HG03520 (cell line): Measurements from ENCODE around the gene ACE.

Experiments
- ATAC-seq: cut with Tn5 transposase; IDR thresholded peaks from one replicate; pipeline ENCODE4 v1.9.1; 2021; ENCODE audit warnings: mild to moderate bottlenecking, moderate library complexity; ENCODE audit not compliant: unreplicated experiment

Gene ACE

DNA sequence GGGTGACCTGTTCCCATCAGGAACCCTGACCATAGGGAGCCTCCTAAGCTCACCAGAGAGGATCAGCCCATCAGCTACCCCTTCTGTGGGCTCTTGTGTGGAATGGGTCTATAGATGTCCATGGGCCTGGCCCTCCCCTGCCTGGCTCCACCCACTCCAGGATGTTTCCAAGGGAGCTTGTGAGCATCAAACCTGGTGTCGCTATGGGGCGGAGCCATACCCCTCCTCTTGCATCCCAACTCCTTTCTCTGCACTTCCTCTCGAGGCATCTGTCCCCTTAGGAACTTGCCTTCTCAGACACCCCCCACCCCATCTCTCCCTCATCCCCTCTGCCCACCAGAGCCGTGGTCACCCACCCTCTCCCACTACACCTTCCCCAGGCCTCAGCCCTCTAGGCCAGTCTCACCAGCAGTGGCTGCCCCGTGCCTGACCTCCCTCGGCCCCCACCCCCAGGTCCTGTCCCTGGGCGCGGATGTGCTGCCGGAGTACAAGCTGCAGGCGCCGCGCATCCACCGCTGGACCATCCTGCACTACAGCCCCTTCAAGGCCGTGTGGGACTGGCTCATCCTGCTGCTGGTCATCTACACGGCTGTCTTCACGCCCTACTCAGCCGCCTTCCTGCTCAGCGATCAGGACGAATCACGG, 56.7 kb downstream of the ACE start:
- ATAC-seq: no peak

DNA sequence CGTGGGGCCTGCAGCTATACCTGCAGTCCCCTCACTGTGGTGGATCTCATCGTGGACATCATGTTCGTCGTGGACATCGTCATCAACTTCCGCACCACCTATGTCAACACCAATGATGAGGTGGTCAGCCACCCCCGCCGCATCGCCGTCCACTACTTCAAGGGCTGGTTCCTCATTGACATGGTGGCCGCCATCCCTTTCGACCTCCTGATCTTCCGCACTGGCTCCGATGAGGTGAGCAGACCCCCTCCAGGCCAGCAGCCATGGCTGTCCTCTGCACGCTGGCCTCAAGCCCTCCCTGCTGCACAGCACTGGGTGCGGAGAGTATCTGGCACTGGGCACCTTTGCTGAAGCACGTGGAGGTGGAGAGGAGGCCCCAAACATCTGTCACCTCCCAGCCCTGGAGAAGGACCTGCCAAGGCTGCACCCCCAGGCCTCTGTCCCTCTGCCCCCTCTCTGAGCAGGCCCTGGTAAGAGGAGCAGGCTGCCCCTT, 57.3 kb downstream of the ACE start:
- no peak for ATAC-seq

DNA sequence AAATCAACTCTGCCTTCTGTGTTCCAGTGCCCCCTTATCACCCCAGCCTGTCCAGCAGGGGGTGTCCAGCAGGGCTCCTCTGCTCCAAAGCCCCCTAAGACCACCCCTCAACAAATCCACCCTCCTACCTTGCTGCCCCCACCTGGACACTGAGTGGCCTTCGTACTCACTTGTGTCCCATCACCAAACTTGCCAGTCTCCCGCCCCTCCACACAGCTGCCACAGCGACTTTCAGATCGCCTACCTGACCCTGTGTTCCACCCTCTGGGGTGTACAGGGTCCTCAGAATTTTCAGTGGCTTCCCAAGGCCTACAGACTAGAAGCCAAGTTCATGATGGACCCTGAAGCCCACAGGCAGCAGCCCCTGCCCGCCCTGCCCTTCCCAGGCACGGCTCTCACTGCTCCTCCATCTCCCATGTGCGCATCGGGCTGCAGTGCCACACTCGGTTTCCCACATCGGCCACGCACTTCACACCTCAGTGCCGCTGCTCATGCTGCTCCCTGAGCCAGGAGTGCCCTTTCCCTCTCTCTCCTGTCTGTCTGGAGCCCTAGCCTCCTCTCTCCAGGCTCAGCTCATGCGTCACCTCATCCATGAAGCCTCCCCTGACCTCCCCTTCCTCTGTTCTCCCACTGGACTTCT, 58.1 kb downstream of the ACE start:
- no peak for ATAC-seq

DNA sequence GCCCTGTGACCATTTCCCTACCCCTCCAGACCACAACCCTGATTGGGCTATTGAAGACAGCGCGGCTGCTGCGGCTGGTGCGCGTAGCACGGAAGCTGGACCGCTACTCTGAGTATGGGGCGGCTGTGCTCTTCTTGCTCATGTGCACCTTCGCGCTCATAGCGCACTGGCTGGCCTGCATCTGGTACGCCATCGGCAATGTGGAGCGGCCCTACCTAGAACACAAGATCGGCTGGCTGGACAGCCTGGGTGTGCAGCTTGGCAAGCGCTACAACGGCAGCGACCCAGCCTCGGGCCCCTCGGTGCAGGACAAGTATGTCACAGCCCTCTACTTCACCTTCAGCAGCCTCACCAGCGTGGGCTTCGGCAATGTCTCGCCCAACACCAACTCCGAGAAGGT, 58.8 kb downstream of the ACE start:
- ATAC-seq: no peak

DNA sequence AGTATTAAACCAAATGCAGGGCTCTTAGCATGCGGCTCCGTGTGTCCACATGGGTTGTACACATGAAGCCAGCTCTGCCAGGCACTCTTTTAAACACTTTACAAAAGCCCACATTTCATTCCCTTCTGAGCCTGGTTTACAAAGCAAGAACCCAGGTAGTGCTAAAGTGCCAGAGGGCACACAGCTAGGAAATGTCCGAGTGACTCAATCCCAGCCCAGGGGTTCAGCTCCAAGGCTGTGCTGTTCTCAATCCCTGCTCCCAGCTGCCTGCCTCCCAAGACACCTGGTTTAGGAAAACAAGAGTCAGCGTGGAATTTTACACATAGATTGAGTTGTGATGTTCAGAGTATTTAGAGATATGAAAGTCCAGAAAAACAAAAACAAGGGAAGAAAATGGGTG, 60.1 kb downstream of the ACE start:
- no peak for ATAC-seq

DNA sequence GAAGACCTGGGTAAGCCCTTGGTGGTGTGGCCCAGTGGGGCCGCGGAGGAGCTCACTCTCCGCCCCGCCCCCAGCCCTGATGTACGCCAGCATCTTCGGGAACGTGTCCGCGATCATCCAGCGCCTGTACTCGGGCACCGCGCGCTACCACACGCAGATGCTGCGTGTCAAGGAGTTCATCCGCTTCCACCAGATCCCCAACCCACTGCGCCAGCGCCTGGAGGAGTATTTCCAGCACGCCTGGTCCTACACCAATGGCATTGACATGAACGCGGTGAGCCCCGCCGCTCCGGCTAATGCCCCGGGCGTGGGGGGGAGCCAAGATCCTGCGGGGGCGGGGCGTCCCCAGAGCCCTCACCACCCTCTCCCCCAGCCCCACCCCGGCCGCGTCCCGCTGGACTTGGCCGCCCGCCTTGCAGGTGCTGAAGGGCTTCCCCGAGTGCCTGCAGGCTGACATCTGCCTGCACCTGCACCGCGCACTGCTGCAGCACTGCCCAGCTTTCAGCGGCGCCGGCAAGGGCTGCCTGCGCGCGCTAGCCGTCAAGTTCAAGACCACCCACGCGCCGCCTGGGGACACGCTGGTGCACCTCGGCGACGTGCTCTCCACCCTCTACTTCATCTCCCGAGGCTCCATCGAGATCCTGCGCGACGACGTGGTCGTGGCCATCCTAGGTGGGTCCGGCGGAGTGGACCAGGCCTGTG, 61.3 kb downstream of the ACE start:
- no peak for ATAC-seq

DNA sequence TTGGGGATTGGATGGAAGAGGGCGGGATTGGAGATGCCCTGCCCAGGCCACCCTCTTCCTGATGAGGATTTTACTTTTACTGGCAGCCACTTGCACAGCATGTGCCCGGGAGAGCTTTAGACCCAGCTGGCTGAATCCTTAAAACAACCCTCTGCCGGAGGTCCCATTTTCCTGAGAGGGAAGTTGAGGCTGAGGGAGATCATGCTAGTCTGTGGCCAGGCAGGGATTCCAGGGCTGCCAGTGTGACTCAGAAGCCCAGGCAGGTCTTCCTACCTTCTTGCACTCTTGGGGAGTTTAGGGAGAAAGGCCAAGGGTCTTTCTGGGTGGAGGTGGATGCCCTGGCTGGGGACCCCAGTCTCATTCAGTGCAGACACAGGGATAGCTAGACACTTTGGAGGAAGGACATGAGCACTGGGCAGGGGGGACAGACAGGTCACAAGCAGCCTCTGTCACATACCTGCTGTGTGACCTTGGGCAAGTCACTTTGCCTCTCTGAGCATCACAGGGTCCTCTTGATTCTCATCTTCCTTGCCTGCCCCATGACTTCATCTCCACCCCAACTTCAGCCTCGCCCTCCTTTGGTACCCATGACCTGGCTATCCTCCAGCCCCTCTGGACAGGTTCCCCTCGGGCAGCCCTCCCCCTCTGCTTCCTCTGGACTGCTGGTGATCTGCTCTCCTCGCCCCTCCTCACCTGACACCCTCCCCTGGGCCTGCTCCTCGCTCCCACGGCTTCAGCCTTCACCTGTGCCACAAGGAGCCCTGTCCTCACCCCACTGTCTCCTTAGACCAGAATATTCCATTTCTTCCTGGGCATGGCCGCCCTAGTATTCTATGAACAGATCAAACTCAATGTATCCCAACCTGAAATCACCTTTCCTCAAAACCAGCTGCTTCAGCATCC, 62.1 kb downstream of the ACE start:
- ATAC-seq: no peak

DNA sequence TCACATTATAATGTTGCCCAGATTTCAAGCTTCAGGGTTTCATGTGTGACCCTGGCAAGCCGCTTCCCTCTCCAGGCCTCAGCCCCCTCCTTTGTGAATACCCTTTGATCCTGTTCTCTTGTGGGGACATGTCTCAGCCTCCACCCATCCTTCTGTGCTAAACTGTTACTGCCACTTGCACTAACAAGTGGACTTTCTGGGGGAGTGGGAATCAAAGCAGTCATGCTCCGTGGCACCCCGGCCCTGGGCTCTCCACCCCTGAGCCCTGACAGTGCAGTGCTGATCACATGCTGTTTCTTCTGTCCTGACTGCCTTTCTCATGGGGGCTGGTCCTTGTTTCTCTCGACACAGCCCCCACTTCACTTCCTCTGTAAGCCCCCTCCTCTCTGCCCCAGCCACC, 63.7 kb downstream of the ACE start:
- ATAC-seq: no peak

DNA sequence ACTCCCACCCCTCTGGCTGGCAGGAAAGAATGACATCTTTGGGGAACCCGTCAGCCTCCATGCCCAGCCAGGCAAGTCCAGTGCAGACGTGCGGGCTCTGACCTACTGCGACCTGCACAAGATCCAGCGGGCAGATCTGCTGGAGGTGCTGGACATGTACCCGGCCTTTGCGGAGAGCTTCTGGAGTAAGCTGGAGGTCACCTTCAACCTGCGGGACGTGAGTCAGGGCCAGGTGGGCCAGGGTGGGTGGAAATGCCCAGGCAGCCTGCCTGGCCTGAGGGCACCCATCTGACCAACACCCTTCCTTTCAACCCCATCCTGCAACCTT, 65.3 kb downstream of the ACE start:
- no peak for ATAC-seq

DNA sequence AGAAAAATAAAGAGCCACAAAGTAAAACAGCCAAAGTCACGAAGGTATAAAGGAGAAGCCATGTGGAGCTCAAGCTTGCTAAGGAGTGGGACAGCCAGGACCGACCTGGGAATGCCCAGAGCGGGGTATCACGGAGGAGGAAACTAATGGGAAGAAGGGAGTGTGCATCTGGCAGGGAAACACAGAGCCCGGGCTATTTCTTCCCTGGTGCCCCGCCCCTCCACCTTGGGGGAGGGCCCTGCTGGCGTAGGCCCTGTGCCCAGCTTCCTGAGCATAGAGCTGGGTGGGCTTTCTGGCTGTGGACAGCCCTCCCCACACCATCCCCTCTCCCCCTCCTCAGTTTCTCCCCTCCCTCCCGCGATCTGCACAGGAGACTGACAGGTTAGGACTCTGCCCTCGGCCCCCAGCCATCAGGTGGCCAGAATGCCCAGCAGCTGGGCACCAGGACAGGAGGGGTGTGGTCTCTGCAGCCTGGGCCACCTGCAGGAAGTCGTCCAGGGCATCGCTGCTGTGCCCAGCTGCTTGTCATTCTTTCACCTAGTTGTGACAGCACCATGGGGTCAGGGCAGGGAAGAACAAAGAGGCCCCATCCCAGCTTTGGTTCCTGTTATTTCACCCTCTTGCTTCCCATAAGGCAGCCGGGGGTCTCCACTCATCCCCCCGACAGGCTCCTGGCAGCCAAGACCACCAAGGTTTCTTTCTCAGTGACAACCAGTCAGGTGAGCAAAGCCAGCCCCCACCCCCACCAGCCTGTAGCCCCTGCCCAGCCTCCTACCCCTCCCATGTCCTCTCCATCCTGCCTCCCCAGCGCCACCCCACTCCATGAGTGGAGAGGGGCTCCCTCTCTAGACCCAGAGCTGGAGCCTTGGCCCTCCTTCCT, 66.3 kb downstream of the ACE start:
- ATAC-seq: no peak

DNA sequence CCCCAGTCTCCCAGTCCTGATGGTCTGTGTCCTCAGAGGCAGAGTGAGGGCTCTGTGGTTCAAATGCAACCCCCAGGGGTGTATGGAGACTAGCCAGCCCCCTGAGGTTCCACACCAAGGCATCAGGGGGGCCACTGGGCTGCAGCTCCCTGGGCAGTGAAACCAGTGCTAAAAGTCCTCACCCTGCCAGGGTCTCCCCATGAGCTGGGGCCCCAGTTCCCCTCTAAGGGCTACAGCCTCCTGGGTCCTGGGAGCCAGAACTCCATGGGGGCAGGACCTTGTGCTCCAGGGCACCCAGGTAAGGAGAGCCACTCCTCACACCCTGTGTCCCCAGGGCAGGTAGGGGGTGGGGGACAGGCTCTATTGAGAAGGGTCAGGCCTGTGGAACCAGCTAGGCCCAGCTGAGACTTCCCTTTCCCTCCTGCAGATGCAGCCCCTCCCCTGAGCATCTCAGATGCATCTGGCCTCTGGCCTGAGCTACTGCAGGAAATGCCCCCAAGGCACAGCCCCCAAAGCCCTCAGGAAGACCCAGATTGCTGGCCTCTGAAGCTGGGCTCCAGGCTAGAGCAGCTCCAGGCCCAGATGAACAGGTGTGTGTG, 67.1 kb downstream of the ACE start:
- no peak for ATAC-seq

DNA sequence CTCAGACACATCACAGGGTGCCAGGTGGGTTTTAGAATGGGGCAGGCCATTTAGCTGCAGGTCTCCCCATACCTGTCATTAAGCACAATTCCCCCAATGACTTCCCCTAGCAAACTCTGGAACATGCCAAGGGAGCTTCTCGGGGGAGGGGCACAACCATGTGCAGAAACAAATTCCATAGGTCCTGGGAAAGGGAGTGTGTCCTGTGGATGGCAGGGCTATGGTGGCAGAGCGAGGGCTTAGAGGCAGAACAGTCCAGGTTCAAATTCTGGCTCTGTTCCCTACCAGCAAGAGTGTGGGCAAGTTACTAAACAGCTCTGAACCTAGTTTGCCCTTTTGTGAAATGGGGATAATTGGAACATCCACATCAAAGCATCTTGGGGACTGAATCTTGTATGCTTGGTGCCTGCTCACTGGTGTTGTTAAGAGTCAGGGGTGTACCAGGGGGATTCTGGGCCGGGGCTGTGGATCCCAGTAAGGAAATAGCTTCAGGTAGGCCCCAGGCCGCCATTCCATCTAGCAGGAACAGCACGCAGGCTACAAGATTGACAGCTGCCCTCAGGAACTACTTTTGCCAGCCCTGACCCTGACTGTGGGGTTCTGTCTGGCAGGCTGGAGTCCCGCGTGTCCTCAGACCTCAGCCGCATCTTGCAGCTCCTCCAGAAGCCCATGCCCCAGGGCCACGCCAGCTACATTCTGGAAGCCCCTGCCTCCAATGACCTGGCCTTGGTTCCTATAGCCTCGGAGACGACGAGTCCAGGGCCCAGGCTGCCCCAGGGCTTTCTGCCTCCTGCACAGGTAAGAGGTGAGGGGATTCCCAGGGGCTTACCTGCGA, 67.8 kb downstream of the ACE start:
- no peak for ATAC-seq

DNA sequence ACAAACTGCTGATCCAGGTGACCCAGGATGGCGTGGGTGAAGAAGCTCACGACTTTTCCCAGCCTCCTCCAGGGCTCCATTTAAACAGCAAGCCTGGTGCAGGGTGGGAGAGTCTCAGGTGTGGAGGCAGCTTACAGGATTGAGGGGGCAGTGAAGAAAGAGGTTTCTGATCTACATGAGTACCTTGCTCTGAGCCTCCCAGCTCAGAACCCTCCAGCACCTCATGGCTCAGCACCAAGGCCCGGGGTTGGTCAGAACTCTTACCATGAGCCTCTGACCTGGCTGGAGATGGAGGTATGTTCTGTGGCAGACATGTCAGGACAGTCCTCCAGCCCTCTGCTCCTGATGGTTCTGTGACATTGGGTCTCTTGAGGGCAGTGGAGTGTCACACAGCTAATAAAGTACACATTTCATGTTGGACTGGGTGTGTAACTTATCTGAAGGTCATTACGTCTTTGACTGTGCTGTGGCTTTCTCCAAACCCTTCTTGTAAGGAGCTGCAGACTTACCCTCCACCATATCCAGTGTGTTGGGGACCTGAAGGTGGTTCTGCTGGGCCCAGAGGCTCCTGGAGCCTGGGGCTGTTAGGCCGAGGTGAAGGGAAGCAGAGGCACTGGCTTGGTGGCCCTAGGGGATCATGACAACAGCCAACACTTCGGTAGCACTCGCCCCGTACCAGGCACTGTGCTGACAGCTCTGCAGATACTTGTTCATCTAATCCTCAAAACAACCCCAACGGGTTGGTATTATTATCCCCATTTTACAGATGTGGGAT, 69.6 kb downstream of the ACE start:
- ATAC-seq: no peak

DNA sequence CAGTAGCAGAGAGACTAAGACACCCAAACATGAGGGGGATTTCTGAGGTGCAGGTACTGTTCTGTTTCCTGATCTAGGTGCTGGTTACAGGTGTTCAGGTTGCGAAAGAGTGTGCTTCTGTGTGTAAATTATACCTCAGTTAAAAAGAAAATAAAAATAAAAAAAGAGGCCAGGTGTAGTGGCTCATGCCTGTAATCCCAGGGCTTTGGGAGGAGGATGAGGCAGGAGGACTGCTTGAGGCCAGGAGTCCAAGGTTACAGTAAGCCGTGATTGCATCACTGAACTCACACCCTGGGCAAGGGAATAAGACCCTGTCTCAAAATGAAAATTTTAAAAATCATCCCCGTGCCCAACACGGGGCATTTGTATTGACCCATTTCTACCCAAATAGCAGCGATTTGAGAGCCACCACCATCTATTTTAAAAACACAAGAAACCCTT, 70.2 kb downstream of the ACE start:
- no peak for ATAC-seq
